ENCODE data around the gene NEGR1.

DNA sequence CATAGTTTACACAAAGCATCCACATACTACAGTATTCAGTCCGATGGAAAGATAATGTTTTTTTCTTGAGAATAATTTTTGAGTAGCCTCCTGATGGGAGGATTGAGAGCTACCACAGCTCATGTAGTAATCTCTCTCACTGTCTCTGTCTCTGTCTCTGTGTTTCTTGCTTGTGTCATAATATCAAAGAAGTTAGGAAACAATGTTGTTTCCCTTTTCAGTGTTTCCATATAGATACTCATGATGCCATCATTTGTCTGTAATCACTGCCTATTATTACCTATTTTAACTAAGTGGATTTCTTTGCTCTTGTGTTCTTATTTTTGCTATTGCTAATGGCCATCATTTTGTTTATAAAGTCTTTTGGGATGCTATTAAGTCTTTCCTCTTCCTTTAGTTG, 367.7 kb downstream of the NEGR1 start:
- TF ChIP-seq, protein P1, sequence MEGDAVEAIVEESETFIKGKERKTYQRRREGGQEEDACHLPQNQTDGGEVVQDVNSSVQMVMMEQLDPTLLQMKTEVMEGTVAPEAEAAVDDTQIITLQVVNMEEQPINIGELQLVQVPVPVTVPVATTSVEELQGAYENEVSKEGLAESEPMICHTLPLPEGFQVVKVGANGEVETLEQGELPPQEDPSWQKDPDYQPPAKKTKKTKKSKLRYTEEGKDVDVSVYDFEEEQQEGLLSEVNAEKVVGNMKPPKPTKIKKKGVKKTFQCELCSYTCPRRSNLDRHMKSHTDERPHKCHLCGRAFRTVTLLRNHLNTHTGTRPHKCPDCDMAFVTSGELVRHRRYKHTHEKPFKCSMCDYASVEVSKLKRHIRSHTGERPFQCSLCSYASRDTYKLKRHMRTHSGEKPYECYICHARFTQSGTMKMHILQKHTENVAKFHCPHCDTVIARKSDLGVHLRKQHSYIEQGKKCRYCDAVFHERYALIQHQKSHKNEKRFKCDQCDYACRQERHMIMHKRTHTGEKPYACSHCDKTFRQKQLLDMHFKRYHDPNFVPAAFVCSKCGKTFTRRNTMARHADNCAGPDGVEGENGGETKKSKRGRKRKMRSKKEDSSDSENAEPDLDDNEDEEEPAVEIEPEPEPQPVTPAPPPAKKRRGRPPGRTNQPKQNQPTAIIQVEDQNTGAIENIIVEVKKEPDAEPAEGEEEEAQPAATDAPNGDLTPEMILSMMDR (IDR thresholded peaks at IDR 0.05 in 8 of 11, conservative IDR thresholded peaks at IDR 0.05 in 3 of 11), result no peak
- no peak for TF ChIP-seq POLR2A (IDR thresholded peaks at IDR 0.05)
- no peak for TF ChIP-seq POLR2AphosphoS5 (IDR thresholded peaks at IDR 0.05)
